ENCODE results near the gene TMEM141.

GRCh38 chr9:136825295-136826187 lies 34.4 kb downstream of the TMEM141 start:
- TF ChIP-seq CTCF (IDR thresholded peaks at IDR 0.05), result no peak
- TF ChIP-seq POLR2A (IDR thresholded peaks at IDR 0.05), result no peak
- no peak for TF ChIP-seq POLR2AphosphoS5 (IDR thresholded peaks at IDR 0.05)
